Cardiac muscle cell (in vitro differentiated cells and primary cell): ENCODE results near the gene FRAS1. TPM values are rescaled to one million over a fixed set of nuclear protein-coding genes. Genes with fewer than 3 reads are reported as not detected.
A peak's percentile ranks its signal among the peaks of the same experiment; 100 is the strongest.

Experiments used
- DNase-seq, 2 donors: peaks; one replicate each; pipeline versions ENCODE4 v3.0.0 to v3.0.0-alpha.2; 2010 to 2017; ENCODE audit warnings: low read depth in 1 of 2, low spot score in 1 of 2
- H3K27ac ChIP-seq: fragments of 200-600 bp; sonication (generic); 2 replicates; pipeline ENCODE4 v1.5.1; 2016
- H3K27me3 ChIP-seq: fragments of 200-600 bp; sonication (generic); 2 replicates; pipeline ENCODE4 v1.6.0; 2016; ENCODE audit warnings: control low read depth
- H3K36me3 ChIP-seq: fragments of 200-600 bp; sonication (generic); 2 replicates; pipeline ENCODE4 v1.5.1; 2016; ENCODE audit warnings: control low read depth
- H3K4me1 ChIP-seq: fragments of 200-600 bp; sonication (generic); 2 replicates; pipeline ENCODE4 v1.8.1; 2017; ENCODE audit warnings: low read depth, mild to moderate bottlenecking, mixed run types
- H3K4me3 ChIP-seq: fragments of 200-600 bp; sonication (generic); 2 replicates; pipeline ENCODE4 v1.5.1; 2016; ENCODE audit warnings: mild to moderate bottlenecking
- H3K9me3 ChIP-seq: fragments of 200-600 bp; sonication (generic); 2 replicates; pipeline ENCODE4 v1.5.1; 2017; ENCODE audit warnings: low read depth, mild to moderate bottlenecking, control low read depth
- CTCF ChIP-seq: IDR thresholded peaks from 2 replicates; pipeline ENCODE4 v1.5.1; 2012; ENCODE audit warnings: low read depth, mild to moderate bottlenecking, low read length
- polyA plus RNA-seq: library from polyadenylated mRNA; unstranded; fragments of >200 nt; fragmentation: Nextera tagmentation; extraction: Ambion mirVana; gene quantifications from 2 replicates; pipeline ENCODE4 v1.2.1, GENCODE V29; 2016
- total RNA-seq: library from RNA; depleted of rRNA; stranded (reverse); fragments of >200 nt; gene quantifications from 2 replicates; pipeline ENCODE4 v1.2.3, GENCODE V29; 2016

FRAS1 gene
- total and polyA plus RNA-seq, 2 experiments from 2014 or later: 4.4 to 20.4 TPM

GRCh38 chr4:78137532-78137931, 80.4 kb downstream of the FRAS1 start:
- TF ChIP-seq CTCF: no peak
- H3K27me3 ChIP-seq: no peaks in the 10 kb centered on the region
- no peaks in the 10 kb centered on the region for H3K4me1 ChIP-seq
- H3K4me3 ChIP-seq: no peak overlapping the region
- H3K27ac ChIP-seq: no peak overlapping the region
- DNase-seq: no peak
- H3K9me3 ChIP-seq: no peaks in the 10 kb centered on the region
- no peaks in the 10 kb centered on the region for H3K36me3 ChIP-seq

- TF ChIP-seq CTCF: no peak
- no peak overlapping the region for H3K27ac ChIP-seq
- H3K27me3 ChIP-seq: no peaks in the 10 kb centered on the region
- H3K4me1 ChIP-seq: no peaks in the 10 kb centered on the region
- peak in 1 of 2 donors; percentile 28 for DNase-seq
- H3K9me3 ChIP-seq: no peaks in the 10 kb centered on the region
- no peaks in the 10 kb centered on the region for H3K36me3 ChIP-seq
- H3K4me3 ChIP-seq: no peak overlapping the region
These were observed 81.1 kb downstream of the FRAS1 start for GRCh38 chr4:78138252-78138651.

GRCh38 chr4:78143634-78144033, 86.5 kb downstream of the FRAS1 start:
- TF ChIP-seq CTCF: no peak
- Histone ChIP-seq H3K27me3 (no peaks in the 10 kb centered on the region), H3K36me3 (no peaks in the 10 kb centered on the region), H3K27ac (no peak overlapping the region), H3K4me1 (no peaks in the 10 kb centered on the region), H3K9me3 (no peaks in the 10 kb centered on the region), H3K4me3 (no peak overlapping the region)
- DNase-seq: no peak

GRCh38 chr4:78145008-78145407, 87.9 kb downstream of the FRAS1 start:
- no peak overlapping the region for H3K27ac ChIP-seq
- H3K4me1 ChIP-seq: peaks cover 2% of the 10 kb centered on the region
- no peak overlapping the region for H3K4me3 ChIP-seq
- no peak for DNase-seq
- no peaks in the 10 kb centered on the region for H3K36me3 ChIP-seq
- no peaks in the 10 kb centered on the region for H3K9me3 ChIP-seq
- TF ChIP-seq CTCF: no peak
- H3K27me3 ChIP-seq: no peaks in the 10 kb centered on the region

- Histone ChIP-seq H3K36me3 (no peaks in the 10 kb centered on the region), H3K4me1 (peaks cover 6% of the 10 kb centered on the region), H3K27ac (no peak overlapping the region), H3K27me3 (no peaks in the 10 kb centered on the region), H3K9me3 (no peaks in the 10 kb centered on the region), H3K4me3 (no peak overlapping the region)
- DNase-seq: peak in 1 of 2 donors; percentile 25
- no peak for TF ChIP-seq CTCF
These were observed 88.5 kb downstream of the FRAS1 start for GRCh38 chr4:78145622-78146021.
